GM23338 (cell line): ENCODE results near the gene CPA1.

Source experiments
- CTCF ChIP-seq, 2 experiments: fragments of 200-600 bp in 1 of 2; sonication (generic) in 1 of 2; conservative IDR thresholded peaks; 2 replicates each; pipeline versions ENCODE4 v1.5.1 to v1.6.1; 2016 to 2017; ENCODE audit warnings: antibody characterized with exemption in 2 of 2, low read depth in 2 of 2, mild to moderate bottlenecking in 2 of 2, moderate library complexity in 1 of 2
- EZH2phosphoT487 ChIP-seq: fragments of 200-600 bp; sonication (generic); IDR thresholded peaks from one replicate; pipeline ENCODE4 v1.8.1; 2018; ENCODE audit warnings: antibody characterized with exemption; ENCODE audit not compliant: unreplicated experiment
- TF ChIP-seq, protein P1 (sequence below): IDR thresholded peaks from one replicate; pipeline ENCODE4 v1.6.1; 2018; ENCODE audit warnings: antibody characterized with exemption; ENCODE audit not compliant: unreplicated experiment

- no peak for TF ChIP-seq CTCF (conservative IDR thresholded peaks at IDR 0.05; ENCODE audit: low read depth in 2 of 2)
- TF ChIP-seq, protein P1, sequence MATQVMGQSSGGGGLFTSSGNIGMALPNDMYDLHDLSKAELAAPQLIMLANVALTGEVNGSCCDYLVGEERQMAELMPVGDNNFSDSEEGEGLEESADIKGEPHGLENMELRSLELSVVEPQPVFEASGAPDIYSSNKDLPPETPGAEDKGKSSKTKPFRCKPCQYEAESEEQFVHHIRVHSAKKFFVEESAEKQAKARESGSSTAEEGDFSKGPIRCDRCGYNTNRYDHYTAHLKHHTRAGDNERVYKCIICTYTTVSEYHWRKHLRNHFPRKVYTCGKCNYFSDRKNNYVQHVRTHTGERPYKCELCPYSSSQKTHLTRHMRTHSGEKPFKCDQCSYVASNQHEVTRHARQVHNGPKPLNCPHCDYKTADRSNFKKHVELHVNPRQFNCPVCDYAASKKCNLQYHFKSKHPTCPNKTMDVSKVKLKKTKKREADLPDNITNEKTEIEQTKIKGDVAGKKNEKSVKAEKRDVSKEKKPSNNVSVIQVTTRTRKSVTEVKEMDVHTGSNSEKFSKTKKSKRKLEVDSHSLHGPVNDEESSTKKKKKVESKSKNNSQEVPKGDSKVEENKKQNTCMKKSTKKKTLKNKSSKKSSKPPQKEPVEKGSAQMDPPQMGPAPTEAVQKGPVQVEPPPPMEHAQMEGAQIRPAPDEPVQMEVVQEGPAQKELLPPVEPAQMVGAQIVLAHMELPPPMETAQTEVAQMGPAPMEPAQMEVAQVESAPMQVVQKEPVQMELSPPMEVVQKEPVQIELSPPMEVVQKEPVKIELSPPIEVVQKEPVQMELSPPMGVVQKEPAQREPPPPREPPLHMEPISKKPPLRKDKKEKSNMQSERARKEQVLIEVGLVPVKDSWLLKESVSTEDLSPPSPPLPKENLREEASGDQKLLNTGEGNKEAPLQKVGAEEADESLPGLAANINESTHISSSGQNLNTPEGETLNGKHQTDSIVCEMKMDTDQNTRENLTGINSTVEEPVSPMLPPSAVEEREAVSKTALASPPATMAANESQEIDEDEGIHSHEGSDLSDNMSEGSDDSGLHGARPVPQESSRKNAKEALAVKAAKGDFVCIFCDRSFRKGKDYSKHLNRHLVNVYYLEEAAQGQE, result no peak
- TF ChIP-seq EZH2phosphoT487, result no peak
Measured at GRCh38 chr7:130366564-130366963, 13.7 kb upstream of the CPA1 start.
